Activated naive CD8-positive, alpha-beta T cell (primary cell): ENCODE data around the gene RASIP1.
"Not testable (repeated sequence)": the region's sequence is repeated elsewhere in the genome, so short reads cannot be mapped to it uniquely, and the experiment has no call there.

Source experiments
- H3K27ac Mint-ChIP-seq: one replicate; pipeline ENCODE4 v1.8.0; 2021; ENCODE audit warnings: mixed read lengths
- H3K27me3 Mint-ChIP-seq: one replicate; pipeline ENCODE4 v1.8.0; 2021; ENCODE audit warnings: mixed read lengths
- H3K36me3 Mint-ChIP-seq: one replicate; pipeline ENCODE4 v1.8.0; 2021; ENCODE audit warnings: mixed read lengths
- H3K4me1 Mint-ChIP-seq: one replicate; pipeline ENCODE4 v1.8.0; 2021; ENCODE audit warnings: low read depth, mixed read lengths
- H3K4me3 Mint-ChIP-seq: one replicate; pipeline ENCODE4 v1.8.0; 2021; ENCODE audit warnings: mild to moderate bottlenecking, mixed read lengths
- H3K9me3 Mint-ChIP-seq: one replicate; pipeline ENCODE4 v1.8.0; 2021; ENCODE audit warnings: low read depth, mixed read lengths

The RASIP1 gene

GRCh38 chr19:48683349-48683748 is 57.1 kb downstream of the RASIP1 start:
- Mint-ChIP-seq H3K27me3 (no peaks in the 10 kb centered on the region), H3K36me3 (no peaks in the 10 kb centered on the region), H3K27ac (no peak overlapping the region), H3K4me3 (peak overlapping the region; percentile 44), H3K4me1 (no peaks in the 10 kb centered on the region), H3K9me3 (no peaks in the 10 kb centered on the region)

GRCh38 chr19:48681127-48681470 is 59.3 kb downstream of the RASIP1 start:
- no peaks in the 10 kb centered on the region for H3K9me3 Mint-ChIP-seq

GRCh38 chr19:48680436-48681126 is 59.8 kb downstream of the RASIP1 start:
- H3K36me3 Mint-ChIP-seq = no peaks in the 10 kb centered on the region
- no peaks in the 10 kb centered on the region for H3K4me1 Mint-ChIP-seq
- H3K9me3 Mint-ChIP-seq = no peaks in the 10 kb centered on the region
- no peak overlapping the region for H3K4me3 Mint-ChIP-seq
- H3K27ac Mint-ChIP-seq = no peak overlapping the region
- H3K27me3 Mint-ChIP-seq = no peaks in the 10 kb centered on the region

More at GRCh38 chr19:48681127-48681470, 59.3 kb downstream of the RASIP1 start:
- Mint-ChIP-seq H3K4me1 (no peaks in the 10 kb centered on the region), H3K27me3 (no peaks in the 10 kb centered on the region), H3K36me3 (no peaks in the 10 kb centered on the region), H3K4me3 (no peak overlapping the region), H3K27ac (no peak overlapping the region)

- not testable (repeated sequence) for H3K27me3 Mint-ChIP-seq, H3K36me3 Mint-ChIP-seq, H3K4me1 Mint-ChIP-seq, H3K27ac Mint-ChIP-seq, H3K4me3 Mint-ChIP-seq, H3K9me3 Mint-ChIP-seq
Measured at GRCh38 chr19:48680006-48680405, 60.4 kb downstream of the RASIP1 start.

- Mint-ChIP-seq H3K9me3 (no peaks in the 10 kb centered on the region), H3K4me1 (peaks cover 5% of the 10 kb centered on the region), H3K4me3 (no peak overlapping the region), H3K36me3 (no peaks in the 10 kb centered on the region), H3K27me3 (no peaks in the 10 kb centered on the region), H3K27ac (no peak overlapping the region)
Measured at GRCh38 chr19:48678201-48678600, 62.2 kb downstream of the RASIP1 start.

GRCh38 chr19:48676887-48677286 is 63.5 kb downstream of the RASIP1 start:
- Mint-ChIP-seq H3K4me1 (peaks cover 5% of the 10 kb centered on the region), H3K27ac (no peak overlapping the region), H3K27me3 (no peaks in the 10 kb centered on the region), H3K4me3 (no peak overlapping the region), H3K9me3 (no peaks in the 10 kb centered on the region), H3K36me3 (no peaks in the 10 kb centered on the region)

- no peak overlapping the region for H3K27ac Mint-ChIP-seq
- H3K9me3 Mint-ChIP-seq = no peaks in the 10 kb centered on the region
Measured at GRCh38 chr19:48676487-48676886, 63.9 kb downstream of the RASIP1 start.

GRCh38 chr19:48674921-48675824 is 65.2 kb downstream of the RASIP1 start:
- Mint-ChIP-seq H3K4me1 (peaks cover 5% of the 10 kb centered on the region), H3K27me3 (no peaks in the 10 kb centered on the region), H3K36me3 (no peaks in the 10 kb centered on the region), H3K9me3 (no peaks in the 10 kb centered on the region), H3K4me3 (no peak overlapping the region), H3K27ac (no peak overlapping the region)

More at GRCh38 chr19:48676487-48676886, 63.9 kb downstream of the RASIP1 start:
- no peaks in the 10 kb centered on the region for H3K27me3 Mint-ChIP-seq
- no peak overlapping the region for H3K4me3 Mint-ChIP-seq
- no peaks in the 10 kb centered on the region for H3K36me3 Mint-ChIP-seq
- H3K4me1 Mint-ChIP-seq = peaks cover 5% of the 10 kb centered on the region

- Mint-ChIP-seq H3K36me3 (no peaks in the 10 kb centered on the region), H3K4me3 (no peak overlapping the region), H3K9me3 (no peaks in the 10 kb centered on the region), H3K27ac (no peak overlapping the region), H3K27me3 (no peaks in the 10 kb centered on the region), H3K4me1 (peaks cover 5% of the 10 kb centered on the region)
Measured at GRCh38 chr19:48674216-48674809, 66.1 kb downstream of the RASIP1 start.

GRCh38 chr19:48673436-48674100 is 66.8 kb downstream of the RASIP1 start:
- H3K36me3 Mint-ChIP-seq = no peaks in the 10 kb centered on the region
- H3K9me3 Mint-ChIP-seq = no peaks in the 10 kb centered on the region
- H3K4me3 Mint-ChIP-seq = no peak overlapping the region
- peaks cover 5% of the 10 kb centered on the region for H3K4me1 Mint-ChIP-seq
- H3K27ac Mint-ChIP-seq = no peak overlapping the region
- H3K27me3 Mint-ChIP-seq = no peaks in the 10 kb centered on the region

GRCh38 chr19:48672994-48673393 is 67.4 kb downstream of the RASIP1 start, which contains the start of gene NTN5:
Gene NTN5, minus strand, starts transcription at chr19:48673017. Its CDS starts 2,031 bp downstream, at chr19:48670986.
- Mint-ChIP-seq H3K4me3 (no peak within 1 kb of the TSS), H3K4me1 (peaks cover 5% of the 10 kb centered on the region), H3K27ac (no peak within 1 kb of the TSS), H3K36me3 (no peaks in the 10 kb centered on the region), H3K9me3 (no peaks in the 10 kb centered on the region), H3K27me3 (no peaks in the 10 kb centered on the region)

GRCh38 chr19:48671446-48671995 is 68.9 kb downstream of the RASIP1 start:
- Mint-ChIP-seq H3K4me3 (no peak overlapping the region), H3K27me3 (no peaks in the 10 kb centered on the region), H3K36me3 (no peaks in the 10 kb centered on the region), H3K9me3 (no peaks in the 10 kb centered on the region), H3K27ac (no peak overlapping the region), H3K4me1 (peaks cover 5% of the 10 kb centered on the region)

- Mint-ChIP-seq H3K4me1 (peaks cover 5% of the 10 kb centered on the region), H3K36me3 (no peaks in the 10 kb centered on the region), H3K27me3 (no peaks in the 10 kb centered on the region), H3K27ac (no peak overlapping the region), H3K4me3 (no peak overlapping the region), H3K9me3 (no peaks in the 10 kb centered on the region)
Measured at GRCh38 chr19:48670699-48671445, 69.5 kb downstream of the RASIP1 start.
